Esophagus squamous epithelium (tissue), 4 donors: ENCODE results near the gene SLC28A1.

Experiments
- POLR2A ChIP-seq, 4 donors: fragments of 450-650 bp; IDR thresholded peaks; one replicate each; pipeline ENCODE4 v1.6.1; 2017; ENCODE audit warnings: antibody characterized with exemption in 4 of 4, mild to moderate bottlenecking in 4 of 4, moderate library complexity in 3 of 4
- TF ChIP-seq, protein P1 (sequence below), 6 experiments: fragments of 450-650 bp in 4 of 6; fragments of 200-600 bp in 2 of 6; sonication (generic) in 2 of 6; IDR thresholded peaks; one replicate each; pipeline ENCODE4 v1.5.1; 2016 to 2019; ENCODE audit warnings: antibody characterized with exemption in 6 of 6, mild to moderate bottlenecking in 4 of 6, moderate library complexity in 4 of 6

DNA sequence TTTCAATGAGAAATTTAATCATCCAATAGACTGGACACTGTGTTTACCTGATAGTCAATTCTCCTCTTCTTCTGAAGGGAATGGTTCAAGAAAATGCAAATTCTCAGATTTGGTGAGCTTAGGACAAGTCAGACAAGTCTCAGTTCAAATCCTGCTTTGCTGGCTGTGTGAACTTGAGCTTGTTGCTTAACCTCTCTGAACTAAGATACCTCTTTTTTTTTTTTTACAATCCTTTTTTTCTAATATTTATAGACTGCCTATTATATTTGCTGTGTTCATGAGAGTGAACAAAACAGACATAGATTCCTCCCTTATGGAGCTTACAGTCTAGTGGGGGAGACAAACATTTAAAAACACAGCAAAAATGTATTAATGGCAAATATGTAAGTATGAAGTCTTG lies 8.2 kb upstream of the SLC28A1 start:
- TF ChIP-seq, protein P1, sequence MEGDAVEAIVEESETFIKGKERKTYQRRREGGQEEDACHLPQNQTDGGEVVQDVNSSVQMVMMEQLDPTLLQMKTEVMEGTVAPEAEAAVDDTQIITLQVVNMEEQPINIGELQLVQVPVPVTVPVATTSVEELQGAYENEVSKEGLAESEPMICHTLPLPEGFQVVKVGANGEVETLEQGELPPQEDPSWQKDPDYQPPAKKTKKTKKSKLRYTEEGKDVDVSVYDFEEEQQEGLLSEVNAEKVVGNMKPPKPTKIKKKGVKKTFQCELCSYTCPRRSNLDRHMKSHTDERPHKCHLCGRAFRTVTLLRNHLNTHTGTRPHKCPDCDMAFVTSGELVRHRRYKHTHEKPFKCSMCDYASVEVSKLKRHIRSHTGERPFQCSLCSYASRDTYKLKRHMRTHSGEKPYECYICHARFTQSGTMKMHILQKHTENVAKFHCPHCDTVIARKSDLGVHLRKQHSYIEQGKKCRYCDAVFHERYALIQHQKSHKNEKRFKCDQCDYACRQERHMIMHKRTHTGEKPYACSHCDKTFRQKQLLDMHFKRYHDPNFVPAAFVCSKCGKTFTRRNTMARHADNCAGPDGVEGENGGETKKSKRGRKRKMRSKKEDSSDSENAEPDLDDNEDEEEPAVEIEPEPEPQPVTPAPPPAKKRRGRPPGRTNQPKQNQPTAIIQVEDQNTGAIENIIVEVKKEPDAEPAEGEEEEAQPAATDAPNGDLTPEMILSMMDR (IDR thresholded peaks at IDR 0.05) = no peak
- TF ChIP-seq POLR2A (IDR thresholded peaks at IDR 0.05) = no peak
